ENCODE measurements around the gene SHBG.
"Not testable (repeated sequence)": the region's sequence is repeated elsewhere in the genome, so short reads cannot be mapped to it uniquely, and the experiment has no call there.

The SHBG gene

DNA sequence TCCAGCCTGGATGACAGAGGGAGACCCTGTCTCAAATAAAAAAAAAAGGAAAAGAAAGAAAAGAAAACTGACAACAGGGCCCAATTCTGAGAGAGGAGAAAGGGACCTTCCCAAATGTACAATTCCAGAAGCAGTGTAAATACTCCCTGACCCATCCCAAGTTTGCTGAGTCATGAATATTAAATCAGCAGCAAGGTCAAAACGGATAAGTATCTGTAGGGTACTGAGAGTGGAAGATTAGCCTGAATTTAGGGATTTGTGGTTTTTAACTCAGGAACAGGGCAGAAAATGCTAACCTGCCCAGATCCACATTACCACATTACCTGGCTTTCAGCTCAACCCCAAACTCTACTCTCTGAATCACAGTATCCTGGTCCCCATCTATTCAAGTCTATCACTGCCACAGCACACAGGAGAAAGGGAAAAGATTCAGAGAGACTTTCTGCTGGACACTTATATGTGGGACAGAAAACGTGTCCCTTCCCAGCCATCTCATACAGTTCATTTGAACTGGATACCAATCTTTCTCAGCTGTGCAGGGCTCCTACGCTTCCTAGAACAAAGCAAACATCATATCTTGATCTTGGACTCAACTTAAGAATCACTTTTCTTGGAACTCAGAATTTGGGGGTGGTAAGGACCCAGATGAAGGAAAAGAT, 18.2 kb upstream of the SHBG start:
- no peak for DNase-seq

DNA sequence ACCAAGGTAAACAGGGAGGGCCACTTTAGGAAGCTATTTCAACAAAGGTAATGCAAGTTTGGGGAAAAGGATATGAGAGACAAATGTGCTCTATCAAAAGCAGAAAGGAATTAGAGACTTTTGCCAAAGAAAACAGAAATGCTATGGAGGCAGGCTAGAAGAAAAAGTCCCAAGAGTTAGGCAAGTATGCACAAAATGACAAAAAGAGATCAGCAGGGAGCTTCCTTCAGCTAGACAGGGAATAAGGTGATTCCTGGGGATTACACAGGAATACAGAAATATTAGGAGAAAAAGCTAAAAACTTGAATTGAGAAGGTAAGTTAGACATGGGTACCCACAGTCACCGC, 17.7 kb upstream of the SHBG start:
- DNase-seq = no peak

- no peak for DNase-seq
Observed at GRCh38 chr17:7613769-7614424, 16.0 kb upstream of the SHBG start.

DNA sequence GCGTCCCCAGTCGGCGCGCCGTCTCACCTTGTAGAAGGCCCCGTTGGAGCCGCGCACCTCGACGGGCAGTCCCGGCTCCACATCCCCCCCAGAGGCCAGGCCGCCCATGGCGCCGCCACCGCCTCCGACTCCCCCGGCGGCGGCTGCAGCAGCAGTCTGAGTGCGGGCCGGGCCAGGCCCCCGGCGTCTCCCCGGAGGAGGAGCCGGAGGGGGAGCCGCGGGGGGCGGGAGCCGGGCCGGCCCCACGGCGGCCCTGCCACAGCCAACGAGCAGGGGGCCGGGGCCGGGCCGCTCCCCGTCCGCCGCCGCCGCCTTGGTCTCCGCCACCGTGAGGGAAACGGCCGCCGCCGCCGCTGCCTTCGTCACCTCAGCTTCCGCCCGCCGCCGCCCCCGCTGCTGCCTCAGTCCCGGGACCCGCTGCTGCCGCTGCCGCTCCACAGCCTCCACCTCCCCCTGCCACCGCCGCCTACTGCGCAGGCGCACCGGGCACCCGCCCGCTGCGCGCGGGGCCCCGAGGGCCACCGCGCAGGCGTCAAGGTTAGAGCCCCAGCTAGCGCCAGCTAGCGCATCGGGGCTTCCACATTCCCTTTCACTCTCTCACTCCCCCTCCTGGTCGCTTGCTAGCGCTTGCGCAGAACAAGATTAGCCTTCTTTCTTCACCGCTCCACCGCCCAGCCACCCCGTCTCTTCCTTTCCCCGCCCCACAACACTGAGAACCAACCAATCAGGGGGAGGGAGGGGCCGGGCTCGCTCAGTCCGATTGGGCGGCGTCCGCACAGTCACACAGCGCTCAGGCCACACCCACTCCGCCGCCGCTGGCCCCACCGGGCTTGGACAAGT, 15.3 kb upstream of the SHBG start, which contains the start of gene FXR2:
Gene FXR2, minus strand, starts transcription at position 473 of the 840 bp plus-strand sequence. Its CDS starts 365 bp downstream, at position 108.
- peak; percentile 100 for DNase-seq

- no peak for DNase-seq
Observed at GRCh38 chr17:7615265-7615747, 14.6 kb upstream of the SHBG start.

GRCh38 chr17:7618608-7619007, 11.3 kb upstream of the SHBG start:
- DNase-seq = no peak

- no peak for DNase-seq
Observed at GRCh38 chr17:7620835-7621234, 9.1 kb upstream of the SHBG start.

DNA sequence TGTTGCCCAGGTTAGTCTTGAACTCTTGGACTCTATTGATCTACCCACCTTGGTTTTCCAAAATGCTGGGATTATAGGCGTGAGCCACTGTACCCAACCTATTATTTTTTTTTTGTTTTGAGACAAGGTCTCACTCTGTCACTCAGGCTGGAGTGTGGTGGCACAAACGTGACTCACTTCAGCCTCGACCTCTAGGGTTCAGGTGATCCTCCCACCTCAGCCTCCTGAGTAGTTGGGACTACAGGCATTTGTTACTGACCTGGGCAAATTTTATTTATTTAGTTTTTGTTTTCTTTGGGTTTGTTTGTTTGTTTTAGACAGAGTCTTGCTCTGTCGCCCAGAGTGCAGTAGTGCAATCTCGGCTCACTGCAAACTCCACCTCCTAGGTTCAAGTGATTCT, 6.3 kb upstream of the SHBG start:
- no peak for DNase-seq

GRCh38 chr17:7625749-7626148, 4.2 kb upstream of the SHBG start:
- DNase-seq = not testable (repeated sequence)

GRCh38 chr17:7626307-7626706, 3.6 kb upstream of the SHBG start:
- no peak for DNase-seq

- DNase-seq = no peak
Observed at GRCh38 chr17:7626956-7627249, 3.0 kb upstream of the SHBG start.

DNA sequence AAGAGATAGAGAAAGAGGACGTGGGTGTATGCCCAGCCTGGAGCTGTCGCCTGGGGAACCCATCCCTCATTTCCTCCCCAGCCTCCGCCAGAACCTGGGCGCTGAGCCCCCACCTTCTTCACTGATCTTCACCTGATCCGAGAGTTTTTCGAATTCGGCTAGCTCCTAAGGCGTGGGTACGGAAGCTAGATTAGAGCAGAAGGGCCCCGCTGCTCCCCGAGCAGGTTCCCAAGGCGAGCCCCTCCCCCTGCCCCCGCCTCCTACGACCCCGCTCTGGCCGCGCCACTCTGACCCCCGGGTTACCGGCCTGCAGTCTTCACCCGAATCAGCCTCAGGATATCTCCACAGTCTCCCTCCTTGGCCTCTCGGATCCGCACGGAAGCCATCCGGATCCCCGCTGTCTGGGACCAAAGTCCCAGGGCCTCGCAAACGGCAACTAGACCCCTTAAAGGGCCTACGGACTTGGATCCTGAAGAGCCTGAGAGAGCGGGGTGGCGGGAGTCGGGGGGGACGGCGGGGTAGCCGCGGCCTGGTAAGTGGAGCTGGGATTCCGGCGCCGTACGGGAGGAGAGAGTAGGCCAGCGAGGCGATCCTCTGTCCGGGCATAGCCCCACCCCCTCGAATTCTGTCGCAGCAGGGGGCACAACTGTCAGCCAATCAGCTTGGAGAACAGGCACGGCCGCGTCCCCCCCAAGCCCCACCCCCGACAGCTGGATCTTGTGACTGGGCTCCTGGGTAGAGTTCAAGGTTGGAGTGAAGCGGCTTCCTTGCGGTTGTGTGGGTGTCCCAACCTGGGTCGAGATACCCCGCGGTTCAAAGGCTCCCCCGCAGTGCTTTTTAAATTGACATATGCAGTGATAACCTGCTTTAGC, 2.4 kb upstream of the SHBG start, which contains the start of gene SAT2:
Gene SAT2, minus strand, starts transcription at position 572 of the 872 bp plus-strand sequence. Its CDS starts 186 bp downstream, at position 386.
- peak; percentile 84 for DNase-seq

GRCh38 chr17:7631398-7632380, 1.8 kb downstream of the SHBG start:
- DNase-seq = no peak

GRCh38 chr17:7632492-7632894, 2.6 kb downstream of the SHBG start:
- DNase-seq = peak; percentile 12

DNA sequence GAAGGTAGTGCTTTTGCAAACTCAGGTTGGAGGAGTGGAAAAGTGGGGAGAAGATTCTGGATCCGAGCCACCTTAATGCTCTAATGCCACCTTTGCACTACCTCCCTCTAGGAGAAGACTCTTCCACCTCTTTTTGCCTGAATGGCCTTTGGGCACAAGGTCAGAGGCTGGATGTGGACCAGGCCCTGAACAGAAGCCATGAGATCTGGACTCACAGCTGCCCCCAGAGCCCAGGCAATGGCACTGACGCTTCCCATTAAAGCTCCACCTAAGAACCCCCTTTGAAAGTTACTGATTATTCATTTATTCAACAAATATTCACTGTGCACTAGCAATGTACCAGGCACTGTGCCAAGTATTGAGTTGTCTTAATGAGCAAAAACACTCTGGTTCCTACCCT, 3.2 kb downstream of the SHBG start:
- DNase-seq = no peak

DNA sequence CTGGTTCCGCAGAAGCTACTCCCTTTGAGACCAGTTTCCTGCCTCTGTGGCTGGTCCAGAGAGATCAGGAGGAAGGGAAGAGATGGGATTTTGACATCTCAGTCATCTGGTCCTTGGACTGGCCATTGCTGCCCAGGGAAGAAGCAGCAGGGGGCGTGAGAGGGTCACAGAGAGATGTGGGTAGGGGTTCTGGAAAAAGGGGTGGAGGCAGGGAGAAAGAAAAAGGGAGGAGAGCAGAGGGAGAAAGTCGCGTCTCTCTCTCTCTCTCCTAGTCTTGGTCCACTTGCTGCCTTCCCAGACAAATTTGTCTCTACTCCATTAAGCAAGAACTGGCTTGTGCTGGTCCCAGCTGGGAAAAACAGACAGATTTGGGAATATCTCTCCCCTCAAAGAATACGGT, 4.4 kb downstream of the SHBG start:
- no peak for DNase-seq

GRCh38 chr17:7636163-7636562, 6.2 kb downstream of the SHBG start:
- no peak for DNase-seq

GRCh38 chr17:7640783-7641182, 10.8 kb downstream of the SHBG start:
- DNase-seq = no peak

DNA sequence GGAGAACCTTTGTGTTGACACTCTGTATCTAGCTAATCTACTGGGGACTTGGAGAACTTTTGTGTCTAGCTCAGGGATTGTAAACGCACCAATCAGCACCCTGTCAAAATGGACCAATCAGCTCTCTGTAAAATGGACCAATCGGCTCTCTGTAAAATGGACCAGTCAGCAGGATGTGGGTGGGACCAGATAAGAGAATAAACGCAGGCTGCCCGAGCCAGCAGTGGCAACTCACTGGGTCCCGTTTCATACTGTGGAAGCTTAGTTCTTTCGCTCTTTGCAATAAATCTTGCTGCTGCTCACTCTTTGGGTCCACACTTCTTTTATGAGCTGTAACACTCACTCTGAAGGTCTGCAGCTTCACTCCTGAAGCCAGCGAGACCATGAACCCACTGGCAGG, 11.7 kb downstream of the SHBG start:
- peak; percentile 11 for DNase-seq

- DNase-seq = no peak
Observed at GRCh38 chr17:7644775-7645174, 14.8 kb downstream of the SHBG start.

DNA sequence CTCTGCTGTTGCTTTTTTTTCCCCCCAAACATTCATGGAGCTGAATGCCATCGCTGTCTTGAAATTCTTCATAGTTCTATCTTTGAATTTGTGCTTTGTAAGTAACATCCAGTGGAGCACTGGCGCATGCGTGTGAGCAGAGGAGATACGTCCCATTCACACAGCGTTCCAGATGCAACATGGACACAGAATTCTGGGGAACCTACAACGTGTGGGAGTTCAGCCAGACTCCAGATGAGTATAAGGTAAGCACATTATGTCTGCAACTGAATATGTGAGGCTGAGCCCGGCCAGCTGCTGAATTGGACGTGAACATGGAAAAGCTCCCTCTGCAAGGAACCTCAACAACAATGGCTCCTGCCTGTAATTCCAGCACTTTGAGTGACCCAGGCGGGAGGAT, 16.5 kb downstream of the SHBG start:
- no peak for DNase-seq

DNA sequence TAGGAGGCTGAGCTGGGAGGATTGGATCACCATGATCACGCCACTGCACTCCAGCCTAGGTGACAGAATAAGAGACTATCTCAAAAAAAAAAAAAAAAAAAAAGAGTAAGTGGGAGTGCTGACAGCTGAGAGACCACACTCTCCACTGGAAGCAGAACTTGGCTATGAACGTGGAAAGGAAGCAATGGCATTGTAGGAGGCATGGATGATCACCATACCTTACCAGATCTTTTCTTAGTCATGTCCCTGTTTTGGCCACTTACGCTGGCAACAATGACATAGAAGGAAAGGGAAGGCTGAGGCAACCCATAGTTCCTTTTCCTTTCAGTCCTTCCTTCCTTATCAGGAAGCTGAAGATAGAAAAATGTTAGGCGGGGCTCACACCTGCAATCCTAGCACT, 17.1 kb downstream of the SHBG start:
- no peak for DNase-seq
